ENCODE data around the gene FAM181A.

DNA sequence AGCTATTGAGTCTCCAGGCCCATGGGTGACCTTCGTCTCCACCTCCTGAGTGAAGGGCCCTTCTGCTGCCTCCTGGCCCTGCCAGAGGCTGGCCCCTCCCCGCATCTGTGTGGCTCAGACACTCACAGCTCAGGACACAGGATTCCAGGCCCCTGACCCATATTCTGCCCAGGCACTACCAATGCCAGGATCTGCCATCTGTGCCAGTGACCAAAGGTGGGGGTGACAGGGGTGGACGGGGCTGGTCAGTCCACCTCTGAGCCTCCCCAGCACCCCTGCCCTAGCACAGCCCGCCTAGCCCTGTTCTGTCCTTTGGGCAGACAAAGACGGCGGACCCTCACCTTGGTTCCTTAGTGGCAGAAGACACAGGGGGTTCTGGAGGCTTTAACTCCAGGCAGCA lies 46.5 kb downstream of the FAM181A start:
- TF ChIP-seq EZH2 (IDR thresholded peaks at IDR 0.05; ENCODE audit: insufficient read depth, poor library complexity, severe bottlenecking) = no peak
- TF ChIP-seq EZH2phosphoT487 (IDR thresholded peaks at IDR 0.05; ENCODE audit: insufficient read depth, low read depth) = no peak
